ENCODE measurements around the gene MDP1. TPM values are rescaled to one million over a fixed set of nuclear protein-coding genes. Genes with fewer than 3 reads are reported as not detected.

Gene MDP1
- total and polyA plus RNA-seq, 5 experiments from 2014 or later, result 13.7 to 39.1 (median 33.8) TPM

GRCh38 chr14:24192933-24193332 is 22.9 kb downstream of the MDP1 start:
- H3K9me3 Mint-ChIP-seq, result no peaks in the 10 kb centered on the region
- POLR2A ChIA-PET, result interaction anchor here (3.5 kb wide), 1 partner anchor 52 kb away, joined by 10 read pairs; the partner anchor contains the start of gene EMC9
- H3K4me1 Mint-ChIP-seq, result peaks cover 19 to 71% (median 63%) of the 10 kb centered on the region in 4 donors
- peaks cover 0 to 2% (median 0%) of the 10 kb centered on the region in 5 donors for H3K27me3 Mint-ChIP-seq
- H3K27ac Mint-ChIP-seq, result peak overlapping the region in 8 of 10 donors; percentile 29 to 92 (median 64)
- DNase-seq (no peak), ATAC-seq (no peak)
- peak overlapping the region in 6 of 10 donors; percentile 23 to 60 (median 40) for H3K4me3 Mint-ChIP-seq
- H3K36me3 Mint-ChIP-seq, result peaks cover 0 to 20% (median 7%) of the 10 kb centered on the region in 3 donors

- Mint-ChIP-seq H3K9me3 (no peaks in the 10 kb centered on the region), H3K4me1 (peaks cover 21 to 74% (median 59%) of the 10 kb centered on the region in 4 donors), H3K4me3 (no peak overlapping the region), H3K27me3 (peaks cover 0 to 2% (median 0%) of the 10 kb centered on the region in 5 donors), H3K27ac (peak overlapping the region in 7 of 10 donors; percentile 46 to 90 (median 77)), H3K36me3 (peaks cover 0 to 27% (median 10%) of the 10 kb centered on the region in 3 donors)
- DNase-seq (no peak), ATAC-seq (no peak)
- POLR2A ChIA-PET, result interaction anchor here (0.7 to 4.8 kb wide), 6 partner anchors 24 to 75 kb away, joined by 6 to 36 read pairs (median 12); partner anchors contain the start of genes CHMP4A, DCAF11, IRF9 and MDP1
Observed at GRCh38 chr14:24190416-24190815, 25.4 kb downstream of the MDP1 start.

GRCh38 chr14:24189460-24189859 is 26.4 kb downstream of the MDP1 start:
- Mint-ChIP-seq H3K27me3 (peaks cover 0 to 2% (median 0%) of the 10 kb centered on the region in 5 donors), H3K36me3 (peaks cover 0 to 30% (median 10%) of the 10 kb centered on the region in 3 donors), H3K4me3 (peak overlapping the region in 1 of 10 donors; percentile 38), H3K27ac (peak overlapping the region; percentile 83 to 97 (median 94)), H3K4me1 (peaks cover 17 to 67% (median 51%) of the 10 kb centered on the region in 4 donors), H3K9me3 (no peaks in the 10 kb centered on the region)
- no peak for DNase-seq
- POLR2A ChIA-PET, result interaction anchor here (0.9 to 4.8 kb wide), 15 partner anchors 9 to 109 kb away, joined by 3 to 36 read pairs (median 7); partner anchors contain the start of genes CHMP4A, DCAF11, EMC9 and IRF9
- no peak for ATAC-seq

DNA sequence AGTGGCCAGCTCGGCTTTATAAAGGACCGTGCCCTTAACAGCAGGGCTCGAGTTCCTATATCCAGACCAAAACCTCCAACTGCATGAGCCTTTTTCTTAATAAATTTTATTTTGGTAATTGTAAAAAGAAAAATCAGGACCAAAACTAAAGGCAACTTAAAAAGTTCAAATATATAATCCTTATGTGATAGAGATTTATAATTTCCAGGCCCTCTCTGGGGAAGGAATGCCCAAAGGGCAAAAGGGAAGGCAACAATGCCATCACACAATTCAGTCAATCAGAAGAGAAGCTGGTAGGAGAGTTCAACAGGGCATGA is 26.8 kb downstream of the MDP1 start:
- Mint-ChIP-seq H3K27ac (peak overlapping the region; percentile 83 to 97 (median 94)), H3K27me3 (peaks cover 0 to 2% (median 0%) of the 10 kb centered on the region in 5 donors), H3K4me1 (peaks cover 16 to 63% (median 47%) of the 10 kb centered on the region in 4 donors), H3K36me3 (peaks cover 0 to 31% (median 10%) of the 10 kb centered on the region in 3 donors), H3K9me3 (no peaks in the 10 kb centered on the region), H3K4me3 (peak overlapping the region; percentile 80 to 95 (median 90))
- ATAC-seq, result no peak
- POLR2A ChIA-PET, result interaction anchor here (0.6 to 4.8 kb wide), 22 partner anchors 9 to 1170 kb away, joined by 3 to 36 read pairs (median 5); partner anchors contain the start of genes CARMIL3, CBLN3, CHMP4A and DCAF11
- no peak for DNase-seq

GRCh38 chr14:24188251-24189058 is 27.4 kb downstream of the MDP1 start, which contains the start of gene IPO4:
Gene IPO4, minus strand, starts transcription at chr14:24188816. Its CDS starts 29 bp downstream, at chr14:24188787.
- POLR2A ChIA-PET, result interaction anchor here (0.5 to 4.8 kb wide), 24 partner anchors 8 to 1169 kb away, joined by 3 to 36 read pairs (median 4); partner anchors contain the start of genes CARMIL3, CBLN3, CHMP4A and DCAF11
- peak within 1 kb of the TSS; percentile 83 to 97 (median 94) for H3K27ac Mint-ChIP-seq
- H3K9me3 Mint-ChIP-seq, result no peaks in the 10 kb centered on the region
- H3K36me3 Mint-ChIP-seq, result peaks cover 0 to 37% (median 10%) of the 10 kb centered on the region in 3 donors
- peaks cover 0 to 2% (median 0%) of the 10 kb centered on the region in 5 donors for H3K27me3 Mint-ChIP-seq
- H3K4me3 Mint-ChIP-seq, result peak within 1 kb of the TSS; percentile 80 to 95 (median 90)
- DNase-seq (peak; percentile 85 to 98 (median 94)), ATAC-seq (peak; percentile 90 to 97)
- H3K4me1 Mint-ChIP-seq, result peaks cover 14 to 61% (median 44%) of the 10 kb centered on the region in 4 donors

DNA sequence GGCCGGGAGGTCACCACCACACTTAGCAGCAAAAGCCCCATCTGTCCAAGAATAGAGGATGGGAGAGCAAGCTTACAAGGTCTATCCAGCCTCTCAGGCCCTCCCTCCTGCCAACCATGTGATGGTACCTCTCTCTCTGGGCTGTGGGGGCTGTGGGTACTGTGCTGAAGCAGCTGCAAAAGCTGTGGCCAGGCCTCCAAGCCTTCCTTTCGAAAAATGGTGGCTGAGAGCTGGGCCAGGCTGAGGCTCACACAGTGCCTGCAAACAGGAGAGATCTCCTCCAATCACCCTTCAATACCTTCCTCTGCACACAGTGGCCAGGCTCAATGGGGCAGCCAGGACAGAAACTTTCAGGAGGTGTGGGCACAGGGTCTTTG is 28.3 kb downstream of the MDP1 start:
- Mint-ChIP-seq H3K27me3 (peaks cover 0 to 2% (median 0%) of the 10 kb centered on the region in 5 donors), H3K4me1 (peaks cover 14 to 52% (median 38%) of the 10 kb centered on the region in 4 donors), H3K4me3 (peak overlapping the region; percentile 80 to 95 (median 90)), H3K27ac (peak overlapping the region in 9 of 10 donors; percentile 83 to 97 (median 94)), H3K9me3 (no peaks in the 10 kb centered on the region), H3K36me3 (peaks cover 0 to 38% (median 7%) of the 10 kb centered on the region in 3 donors)
- ATAC-seq, result no peak
- DNase-seq, result no peak
- POLR2A ChIA-PET, result interaction anchor here (1.1 to 4.8 kb wide), 8 partner anchors 8 to 113 kb away, joined by 3 to 27 read pairs (median 10); partner anchors contain the start of genes CHMP4A, DHRS1, IRF9 and NOP9

- no peak for ATAC-seq
- H3K27me3 Mint-ChIP-seq, result peaks cover 0 to 2% (median 0%) of the 10 kb centered on the region in 5 donors
- peak overlapping the region in 8 of 10 donors; percentile 34 to 91 (median 69) for H3K27ac Mint-ChIP-seq
- peaks cover 0 to 38% (median 6%) of the 10 kb centered on the region in 3 donors for H3K36me3 Mint-ChIP-seq
- POLR2A ChIA-PET, result interaction anchor here (0.8 to 4.8 kb wide), 9 partner anchors 9 to 255 kb away, joined by 3 to 27 read pairs (median 9); partner anchors contain the start of genes CHMP4A, DHRS1, IRF9 and NOP9
- H3K9me3 Mint-ChIP-seq, result no peaks in the 10 kb centered on the region
- peak overlapping the region; percentile 40 to 94 (median 76) for H3K4me3 Mint-ChIP-seq
- DNase-seq, result no peak
- peaks cover 12 to 47% (median 33%) of the 10 kb centered on the region in 4 donors for H3K4me1 Mint-ChIP-seq
Observed at GRCh38 chr14:24186831-24187538, 28.9 kb downstream of the MDP1 start.

- peaks cover 13 to 39% (median 30%) of the 10 kb centered on the region in 4 donors for H3K4me1 Mint-ChIP-seq
Observed at GRCh38 chr14:24185741-24186140, 30.1 kb downstream of the MDP1 start.

GRCh38 chr14:24185026-24185425 is 30.8 kb downstream of the MDP1 start:
- H3K4me1 Mint-ChIP-seq, result peaks cover 13 to 34% (median 29%) of the 10 kb centered on the region in 4 donors
- DNase-seq (no peak), ATAC-seq (no peak)
- peaks cover 0 to 2% (median 0%) of the 10 kb centered on the region in 5 donors for H3K27me3 Mint-ChIP-seq
- H3K4me3 Mint-ChIP-seq, result no peak overlapping the region
- H3K27ac Mint-ChIP-seq, result peak overlapping the region in 2 of 10 donors; percentile 11 to 31
- POLR2A ChIA-PET, result interaction anchor here (1.2 to 2.9 kb wide), 5 partner anchors 10 to 86 kb away, joined by 3 to 12 read pairs (median 6); partner anchors contain the start of genes CHMP4A, DCAF11, IRF9 and RABGGTA
- peaks cover 0 to 42% (median 3%) of the 10 kb centered on the region in 3 donors for H3K36me3 Mint-ChIP-seq
- no peaks in the 10 kb centered on the region for H3K9me3 Mint-ChIP-seq

More at GRCh38 chr14:24185741-24186140, 30.1 kb downstream of the MDP1 start:
- POLR2A ChIA-PET, result interaction anchor here (0.8 to 4.8 kb wide), 8 partner anchors 10 to 85 kb away, joined by 3 to 18 read pairs (median 6); partner anchors contain the start of genes CHMP4A, DCAF11, IRF9 and RABGGTA
- peak overlapping the region in 2 of 10 donors; percentile 3 to 69 for H3K27ac Mint-ChIP-seq
- peaks cover 0 to 2% (median 0%) of the 10 kb centered on the region in 5 donors for H3K27me3 Mint-ChIP-seq
- H3K36me3 Mint-ChIP-seq, result peaks cover 0 to 36% (median 6%) of the 10 kb centered on the region in 3 donors
- no peaks in the 10 kb centered on the region for H3K9me3 Mint-ChIP-seq
- DNase-seq (no peak), ATAC-seq (no peak)
- peak overlapping the region in 1 of 10 donors; percentile 62 for H3K4me3 Mint-ChIP-seq

- no peak overlapping the region for H3K4me3 Mint-ChIP-seq
- H3K4me1 Mint-ChIP-seq, result peaks cover 13 to 28% (median 24%) of the 10 kb centered on the region in 4 donors
- H3K27ac Mint-ChIP-seq, result no peak overlapping the region
- POLR2A ChIA-PET, result interaction anchor here (1.2 to 1.7 kb wide), 4 partner anchors 11 to 70 kb away, joined by 3 to 7 read pairs (median 6); partner anchors contain the start of genes DCAF11, REC8 and TM9SF1
- DNase-seq, result no peak
- no peaks in the 10 kb centered on the region for H3K9me3 Mint-ChIP-seq
- no peak for ATAC-seq
- H3K27me3 Mint-ChIP-seq, result peaks cover 0 to 2% (median 0%) of the 10 kb centered on the region in 5 donors
- H3K36me3 Mint-ChIP-seq, result peaks cover 0 to 48% (median 3%) of the 10 kb centered on the region in 3 donors
Observed at GRCh38 chr14:24184104-24184970, 31.5 kb downstream of the MDP1 start.

All from naive thymus-derived CD8-positive, alpha-beta T cell (primary cell).